HEK293T (cell line): ENCODE results near the gene DGKH.

Experiments
- CTCF ChIA-PET: fragments of 350-600 bp; formaldehyde crosslinking; extraction: SDS; loops from one replicate; lab custom pipeline; 2021; ENCODE audit warnings: antibody characterized with exemption, inconsistent platforms; lab: Yijun Ruan, JAX
- POLR2A ChIA-PET: fragments of 350-600 bp; formaldehyde crosslinking; extraction: SDS; loops from one replicate; lab custom pipeline; 2020; ENCODE audit warnings: antibody characterized with exemption, inconsistent platforms; lab: Yijun Ruan, JAX
- DNase-seq: peaks from one replicate; pipeline ENCODE4 v3.0.0; 2012; ENCODE audit warnings: mixed read lengths; ENCODE audit errors: extremely low spot score
- ARNT ChIP-seq: fragments of 450-650 bp; IDR thresholded peaks from 2 replicates; pipeline ENCODE4 v1.6.1; 2017; ENCODE audit warnings: mild to moderate bottlenecking
- BHLHE40 ChIP-seq: fragments of 450-650 bp; IDR thresholded peaks from 2 replicates; pipeline ENCODE4 v1.6.1; 2016; ENCODE audit warnings: mild to moderate bottlenecking, moderate library complexity, borderline replicate concordance
- CTBP1 ChIP-seq: fragments of 450-650 bp; IDR thresholded peaks from 2 replicates; pipeline ENCODE4 v1.6.1; 2016; ENCODE audit warnings: borderline replicate concordance
- ELF4 ChIP-seq: fragments of 450-650 bp; IDR thresholded peaks from 2 replicates; pipeline ENCODE4 v1.6.1; 2017; ENCODE audit warnings: antibody characterized with exemption
- FOXA1 ChIP-seq: fragments of 450-650 bp; IDR thresholded peaks from 2 replicates; pipeline ENCODE4 v1.6.1; 2016; ENCODE audit warnings: mild to moderate bottlenecking
- FOXK2 ChIP-seq: fragments of 450-650 bp; IDR thresholded peaks from 2 replicates; pipeline ENCODE4 v1.6.1; 2016; ENCODE audit warnings: mild to moderate bottlenecking
- FOXM1 ChIP-seq: fragments of 450-650 bp; IDR thresholded peaks from 2 replicates; pipeline ENCODE4 v1.6.1; 2017; ENCODE audit warnings: mild to moderate bottlenecking, borderline replicate concordance
- HDGF ChIP-seq: fragments of 450-650 bp; IDR thresholded peaks from 2 replicates; pipeline ENCODE4 v1.6.1; 2017; ENCODE audit warnings: antibody characterized with exemption, borderline replicate concordance
- L3MBTL2 ChIP-seq: fragments of 450-650 bp; conservative IDR thresholded peaks from 2 replicates; pipeline ENCODE4 v1.6.1; 2016; ENCODE audit warnings: mild to moderate bottlenecking
- LEF1 ChIP-seq: fragments of 450-650 bp; IDR thresholded peaks from 2 replicates; pipeline ENCODE4 v1.6.1; 2017; ENCODE audit warnings: mild to moderate bottlenecking, borderline replicate concordance
- NFRKB ChIP-seq: fragments of 450-650 bp; IDR thresholded peaks from 2 replicates; pipeline ENCODE4 v1.6.1; 2016; ENCODE audit warnings: mild to moderate bottlenecking, moderate library complexity
- PKNOX1 ChIP-seq: fragments of 450-650 bp; IDR thresholded peaks from 2 replicates; pipeline ENCODE4 v1.6.1; 2016
- SP1 ChIP-seq: fragments of 450-650 bp; IDR thresholded peaks from 2 replicates; pipeline ENCODE4 v1.6.1; 2017
- SUZ12 ChIP-seq: fragments of 450-650 bp; IDR thresholded peaks from 2 replicates; pipeline ENCODE4 v1.6.1; 2016; ENCODE audit warnings: mild to moderate bottlenecking
- TARDBP ChIP-seq: fragments of 450-650 bp; IDR thresholded peaks from 2 replicates; pipeline ENCODE4 v1.6.1; 2016
- ZNF384 ChIP-seq: fragments of 450-650 bp; IDR thresholded peaks from 2 replicates; pipeline ENCODE4 v1.6.1; 2016

DGKH gene

GRCh38 chr13:42048342-42048683 lies at the start of gene DGKH:
DGKH (plus strand) TSS chr13:42048648; CDS start chr13:42048774, 126 bp downstream.
- DNase-seq = no peak
- TF ChIP-seq FOXM1 (no peak), ARNT (no peak), L3MBTL2 (peak; percentile 45; the same call in 1 of the 2 replicates)
- ChIA-PET POLR2A (interaction anchor here (0.9 to 1.6 kb wide), 2 partner anchors 87 to 97 kb away, joined by 4 to 6 read pairs; partner anchors contain the start of gene VWA8), CTCF (interaction anchor here (0.6 kb wide), 1 partner anchor 371 kb away, joined by 4 read pairs; no protein-coding TSS in a partner anchor)

- no peak for DNase-seq
- POLR2A ChIA-PET = no interaction called here
Observed at GRCh38 chr13:42000846-42001245, 47.6 kb upstream of the DGKH start.

GRCh38 chr13:42001580-42001979 lies 46.9 kb upstream of the DGKH start:
- DNase-seq = no peak
- ChIA-PET POLR2A (no interaction called here), CTCF (no interaction called here)
- TF ChIP-seq ARNT (no peak), SUZ12 (no peak), NFRKB (no peak), HDGF (no peak), ZNF384 (no peak), L3MBTL2 (no peak), BHLHE40 (no peak), PKNOX1 (no peak), FOXK2 (no peak), CTBP1 (no peak)

More at GRCh38 chr13:42000846-42001245, 47.6 kb upstream of the DGKH start:
- TF ChIP-seq L3MBTL2 = no peak
- TF ChIP-seq BHLHE40 = no peak
- TF ChIP-seq CTBP1 = no peak
- TF ChIP-seq SP1 = no peak
- TF ChIP-seq TARDBP = no peak
- no peak for TF ChIP-seq SUZ12
- TF ChIP-seq FOXA1 = no peak
- CTCF ChIA-PET = no interaction called here

DNA sequence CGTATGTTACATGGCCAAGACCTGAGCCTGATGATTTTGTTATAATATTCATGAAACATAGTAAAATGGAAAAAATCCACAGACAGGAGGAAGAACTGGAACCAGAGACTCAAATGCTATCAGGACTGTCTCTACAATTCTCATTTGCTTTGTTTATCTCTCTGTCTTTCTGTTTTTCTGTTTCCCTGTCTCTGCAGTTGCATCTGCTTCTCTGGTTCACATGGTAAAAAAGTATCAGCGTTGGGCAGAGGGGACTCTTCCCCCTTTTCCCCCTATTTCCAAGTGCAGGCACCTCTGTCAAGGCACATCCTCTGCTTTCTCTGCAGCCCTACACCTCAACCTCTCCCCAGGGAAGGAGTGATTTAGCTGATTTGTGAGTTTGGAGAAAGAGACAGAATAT lies 46.4 kb upstream of the DGKH start:
- no peak for TF ChIP-seq L3MBTL2
- no peak for TF ChIP-seq ZNF384
- TF ChIP-seq FOXM1 = no peak
- TF ChIP-seq HDGF = no peak
- ChIA-PET CTCF (no interaction called here), POLR2A (no interaction called here)
- no peak for DNase-seq

- ChIA-PET CTCF (no interaction called here), POLR2A (no interaction called here)
- TF ChIP-seq NFRKB (no peak), FOXA1 (no peak)
- DNase-seq = no peak
Observed at GRCh38 chr13:42007844-42008243, 40.6 kb upstream of the DGKH start.

DNA sequence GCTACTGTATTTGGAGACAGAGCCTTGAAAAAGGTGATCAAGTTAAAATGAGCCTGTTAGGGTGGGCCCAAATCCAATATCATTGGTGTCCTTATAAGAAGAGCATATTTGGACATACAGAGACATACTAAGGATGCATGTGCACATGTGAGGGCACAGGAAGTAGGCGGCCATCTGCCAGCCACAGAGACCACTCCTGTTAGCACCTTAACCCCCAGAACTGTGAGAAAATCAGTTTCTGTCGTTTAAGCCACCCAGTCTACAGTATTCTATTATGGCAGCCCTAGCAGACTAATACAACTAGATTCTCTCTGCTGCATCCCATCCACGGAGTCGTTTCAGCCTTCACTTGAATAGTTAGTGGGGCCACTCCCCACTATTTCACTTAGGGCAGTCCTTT lies 39.4 kb upstream of the DGKH start:
- POLR2A ChIA-PET = no interaction called here
- CTCF ChIA-PET = no interaction called here
- TF ChIP-seq FOXK2 = no peak
- TF ChIP-seq CTBP1 = no peak
- TF ChIP-seq TARDBP = no peak
- no peak for DNase-seq

DNA sequence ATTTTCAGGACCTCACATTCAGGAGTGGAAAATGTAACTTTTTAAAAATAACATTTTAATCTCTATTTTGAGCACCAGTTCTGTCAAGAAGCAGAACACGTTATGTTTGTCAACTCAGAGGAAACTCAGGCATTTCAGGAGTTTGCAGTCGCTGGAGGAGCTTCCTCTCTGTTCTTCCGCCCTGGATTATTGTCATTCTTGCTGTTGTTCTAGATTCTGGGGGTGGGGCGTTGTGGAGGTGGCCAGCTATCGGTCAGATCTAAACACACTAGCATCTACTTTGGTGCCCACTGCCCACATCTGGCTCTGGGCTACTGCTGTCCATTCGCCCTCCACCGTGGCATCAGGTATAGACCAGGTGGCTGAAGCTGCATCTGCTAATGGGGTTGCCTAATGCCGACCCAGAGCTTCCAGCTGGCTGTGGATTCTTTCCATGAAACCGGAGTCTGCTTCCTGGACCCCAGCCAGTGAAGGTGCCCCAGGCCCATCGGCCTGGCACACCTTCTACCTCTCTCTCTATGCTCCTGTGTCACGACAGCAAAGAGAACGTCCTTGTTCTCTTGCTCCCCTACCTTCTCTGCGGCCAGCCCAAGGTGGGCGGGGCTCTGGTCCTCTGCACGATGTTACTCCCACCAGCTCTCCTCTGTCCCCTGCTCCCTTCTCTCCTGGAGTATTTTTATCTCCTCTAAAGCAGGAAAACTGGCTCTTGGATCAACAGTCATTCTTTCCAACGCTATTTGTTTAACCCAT lies 36.7 kb upstream of the DGKH start:
- DNase-seq = peak; percentile 12
- ChIA-PET POLR2A (no interaction called here), CTCF (interaction anchor here (0.7 kb wide), 1 partner anchor 362 kb away, joined by 11 read pairs; no protein-coding TSS in a partner anchor)

DNA sequence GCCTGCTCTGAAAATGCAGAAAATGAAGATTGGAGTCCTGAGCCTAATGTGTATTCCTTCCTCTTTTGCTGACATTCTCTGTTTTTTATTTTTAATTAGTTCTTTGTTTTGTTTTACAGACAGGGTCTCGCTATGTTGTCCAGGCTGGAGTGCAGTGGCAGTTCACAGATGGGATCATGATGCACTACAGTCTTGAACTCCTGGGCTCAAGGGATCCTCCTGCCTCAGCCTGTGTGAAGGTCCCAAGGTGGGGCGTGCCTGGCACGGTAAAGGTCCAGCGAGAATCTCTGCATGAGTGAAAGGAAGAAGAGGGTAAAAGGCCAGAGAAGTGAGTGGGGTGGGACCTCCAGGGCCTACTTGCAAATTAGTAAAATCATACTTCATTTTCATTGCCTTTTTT lies 34.3 kb upstream of the DGKH start:
- no peak for DNase-seq
- CTCF ChIA-PET = no interaction called here
- POLR2A ChIA-PET = interaction anchor here (1.3 kb wide), 1 partner anchor 53 kb away, joined by 3 read pairs; no protein-coding TSS in a partner anchor
- TF ChIP-seq BHLHE40 = no peak
- TF ChIP-seq FOXM1 = no peak
- no peak for TF ChIP-seq TARDBP
- TF ChIP-seq ARNT = no peak
- no peak for TF ChIP-seq LEF1
- no peak for TF ChIP-seq ELF4
- no peak for TF ChIP-seq SUZ12
- no peak for TF ChIP-seq HDGF
- no peak for TF ChIP-seq CTBP1
- TF ChIP-seq FOXK2 = no peak
- TF ChIP-seq FOXA1 = no peak
- TF ChIP-seq L3MBTL2 = no peak
- no peak for TF ChIP-seq SP1
- no peak for TF ChIP-seq ZNF384
- TF ChIP-seq PKNOX1 = no peak
- no peak for TF ChIP-seq NFRKB

More for the DNA sequence above, 36.7 kb upstream of the DGKH start:
- TF ChIP-seq PKNOX1 (no peak), FOXA1 (no peak)
